ENCODE data around the gene GHR.

Gene GHR

DNA sequence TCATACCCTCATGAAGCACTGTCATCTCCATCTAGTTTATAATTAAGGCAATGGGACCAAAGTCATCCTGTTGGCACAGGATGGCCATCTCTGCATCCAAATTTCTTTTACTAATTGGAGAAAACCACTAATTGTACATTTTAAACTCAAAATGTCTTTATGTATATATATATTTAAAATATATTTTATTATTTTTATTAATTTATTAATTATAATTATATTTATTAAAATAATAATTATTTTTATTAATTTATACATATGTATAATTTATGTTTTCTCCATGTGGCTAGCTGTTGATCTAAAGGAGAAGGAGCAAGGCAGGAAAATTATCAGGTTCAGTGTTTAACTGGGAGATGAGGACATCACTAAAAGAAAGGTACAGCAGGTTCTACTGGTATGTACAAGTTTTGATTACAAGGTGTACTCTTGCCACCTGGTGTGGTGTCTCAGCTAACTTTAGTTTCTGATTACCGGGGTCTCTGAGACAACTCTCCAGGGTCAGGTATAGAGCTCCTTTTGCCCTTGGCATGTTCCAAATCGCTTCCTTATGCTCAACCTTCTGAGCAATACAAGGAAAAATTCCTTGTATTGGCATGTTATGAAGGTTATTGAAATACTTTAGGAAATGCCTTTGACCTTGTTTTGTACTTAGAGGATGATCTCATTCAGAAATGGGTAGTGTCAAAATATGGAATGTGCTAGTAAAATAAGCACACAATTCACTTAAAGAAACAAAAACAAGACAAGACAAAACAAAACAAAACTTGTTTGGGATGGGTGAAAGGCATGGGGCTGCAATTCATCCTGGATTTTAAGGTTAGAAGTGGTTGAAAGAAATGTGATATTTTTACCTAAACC, 79.6 kb downstream of the GHR start:
- no peak overlapping the region for H3K4me3 ChIP-seq (ENCODE audit: low read depth in 1 of 2, low read length in 1 of 2)
- H3K9me3 ChIP-seq, result no peaks in the 10 kb centered on the region
- no peak overlapping the region for H3K27ac ChIP-seq
- H3K27me3 ChIP-seq, result no peaks in the 10 kb centered on the region
- TF ChIP-seq, protein P1, sequence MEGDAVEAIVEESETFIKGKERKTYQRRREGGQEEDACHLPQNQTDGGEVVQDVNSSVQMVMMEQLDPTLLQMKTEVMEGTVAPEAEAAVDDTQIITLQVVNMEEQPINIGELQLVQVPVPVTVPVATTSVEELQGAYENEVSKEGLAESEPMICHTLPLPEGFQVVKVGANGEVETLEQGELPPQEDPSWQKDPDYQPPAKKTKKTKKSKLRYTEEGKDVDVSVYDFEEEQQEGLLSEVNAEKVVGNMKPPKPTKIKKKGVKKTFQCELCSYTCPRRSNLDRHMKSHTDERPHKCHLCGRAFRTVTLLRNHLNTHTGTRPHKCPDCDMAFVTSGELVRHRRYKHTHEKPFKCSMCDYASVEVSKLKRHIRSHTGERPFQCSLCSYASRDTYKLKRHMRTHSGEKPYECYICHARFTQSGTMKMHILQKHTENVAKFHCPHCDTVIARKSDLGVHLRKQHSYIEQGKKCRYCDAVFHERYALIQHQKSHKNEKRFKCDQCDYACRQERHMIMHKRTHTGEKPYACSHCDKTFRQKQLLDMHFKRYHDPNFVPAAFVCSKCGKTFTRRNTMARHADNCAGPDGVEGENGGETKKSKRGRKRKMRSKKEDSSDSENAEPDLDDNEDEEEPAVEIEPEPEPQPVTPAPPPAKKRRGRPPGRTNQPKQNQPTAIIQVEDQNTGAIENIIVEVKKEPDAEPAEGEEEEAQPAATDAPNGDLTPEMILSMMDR (IDR thresholded peaks at IDR 0.05), result no peak
- H3K36me3 ChIP-seq, result no peaks in the 10 kb centered on the region
- no peaks in the 10 kb centered on the region for H3K4me1 ChIP-seq (ENCODE audit: control insufficient read depth in 1 of 2, insufficient read depth in 1 of 2, low read depth in 1 of 2, low read length in 1 of 2)

DNA sequence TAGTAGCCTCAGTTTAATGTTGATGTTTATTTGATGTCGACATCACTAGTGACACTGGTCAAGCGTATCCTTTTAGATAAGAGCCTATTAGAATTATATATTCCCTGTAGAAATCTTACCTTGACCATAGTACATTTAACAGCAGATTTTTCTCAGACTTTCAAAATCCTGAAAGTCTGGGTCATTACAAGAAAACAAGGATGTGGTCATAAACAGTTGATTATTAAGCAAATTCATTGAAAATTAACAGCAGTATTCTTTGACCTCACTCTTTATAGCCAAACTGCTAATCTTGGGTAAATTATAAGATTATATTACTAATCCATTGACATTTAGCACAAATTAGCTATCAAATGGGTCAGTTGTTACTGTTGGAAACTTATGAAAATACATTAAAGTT, 83.4 kb downstream of the GHR start:
- no peak overlapping the region for H3K4me3 ChIP-seq (ENCODE audit: low read depth in 1 of 2, low read length in 1 of 2)
- TF ChIP-seq, protein P1 (IDR thresholded peaks at IDR 0.05), result no peak
- H3K36me3 ChIP-seq, result no peaks in the 10 kb centered on the region
- no peaks in the 10 kb centered on the region for H3K4me1 ChIP-seq (ENCODE audit: control insufficient read depth in 1 of 2, insufficient read depth in 1 of 2, low read depth in 1 of 2, low read length in 1 of 2)
- no peak overlapping the region for H3K27ac ChIP-seq
- no peaks in the 10 kb centered on the region for H3K9me3 ChIP-seq
- H3K27me3 ChIP-seq, result no peaks in the 10 kb centered on the region

DNA sequence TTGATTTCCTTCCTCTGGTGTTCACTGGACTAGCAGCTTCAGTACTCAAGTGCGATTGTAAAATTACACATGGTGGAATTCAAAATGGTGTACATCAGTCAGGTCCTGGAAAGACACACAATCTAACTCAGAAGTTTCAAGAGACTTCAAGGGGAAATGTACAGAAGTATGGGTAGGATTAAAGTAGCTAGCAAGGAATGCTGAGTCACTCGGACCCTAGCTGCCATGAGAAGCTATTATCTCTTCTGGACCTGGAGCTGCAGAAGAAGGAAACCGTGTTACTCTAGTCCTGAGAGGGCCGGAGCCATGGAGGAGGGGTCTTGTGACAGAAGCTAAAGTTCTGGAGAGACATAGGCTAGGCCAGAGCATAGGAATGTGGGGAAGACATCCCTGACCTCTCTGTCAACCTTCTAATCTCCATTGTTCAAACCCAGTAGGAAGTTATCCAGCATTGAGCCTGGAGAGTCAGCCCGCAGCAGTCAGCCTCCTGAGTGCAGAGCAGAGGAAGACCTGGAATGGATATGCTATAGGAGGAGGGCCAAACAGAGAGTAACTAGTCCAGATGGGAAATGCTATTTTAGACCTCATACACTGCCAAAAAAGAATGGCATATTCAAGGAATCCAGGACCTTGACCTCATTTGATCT, 84.3 kb downstream of the GHR start:
- H3K4me3 ChIP-seq (ENCODE audit: low read depth in 1 of 2, low read length in 1 of 2), result no peak overlapping the region
- H3K27me3 ChIP-seq, result no peaks in the 10 kb centered on the region
- H3K27ac ChIP-seq, result no peak overlapping the region
- TF ChIP-seq, protein P1 (IDR thresholded peaks at IDR 0.05), result no peak
- H3K4me1 ChIP-seq (ENCODE audit: control insufficient read depth in 1 of 2, insufficient read depth in 1 of 2, low read depth in 1 of 2, low read length in 1 of 2), result no peaks in the 10 kb centered on the region
- H3K36me3 ChIP-seq, result no peaks in the 10 kb centered on the region
- H3K9me3 ChIP-seq, result no peaks in the 10 kb centered on the region

DNA sequence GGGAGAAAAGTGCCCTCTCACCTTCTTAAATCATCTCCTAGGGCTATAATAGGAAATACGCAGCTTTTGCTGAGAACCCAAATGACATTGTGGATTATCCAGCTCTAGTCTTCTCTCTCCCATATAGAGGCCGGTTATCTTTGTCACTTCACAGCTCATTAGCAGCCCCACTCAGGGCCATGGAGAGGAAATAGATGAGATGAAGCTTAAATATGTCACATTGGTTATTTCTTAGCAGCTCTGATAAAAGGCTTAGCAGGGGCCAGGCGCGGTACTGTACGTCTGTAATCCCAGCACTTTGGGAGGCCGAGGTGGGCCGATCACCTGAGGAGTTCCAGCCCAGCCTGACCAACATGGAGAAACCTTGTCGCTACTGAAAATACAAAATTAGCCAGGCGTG, 90.0 kb downstream of the GHR start:
- H3K4me3 ChIP-seq (ENCODE audit: low read depth in 1 of 2, low read length in 1 of 2), result no peak overlapping the region
- H3K27me3 ChIP-seq, result no peaks in the 10 kb centered on the region
- H3K36me3 ChIP-seq, result no peaks in the 10 kb centered on the region
- no peak overlapping the region for H3K27ac ChIP-seq
- no peaks in the 10 kb centered on the region for H3K9me3 ChIP-seq
- no peaks in the 10 kb centered on the region for H3K4me1 ChIP-seq (ENCODE audit: control insufficient read depth in 1 of 2, insufficient read depth in 1 of 2, low read depth in 1 of 2, low read length in 1 of 2)
- TF ChIP-seq, protein P1 (IDR thresholded peaks at IDR 0.05), result no peak

DNA sequence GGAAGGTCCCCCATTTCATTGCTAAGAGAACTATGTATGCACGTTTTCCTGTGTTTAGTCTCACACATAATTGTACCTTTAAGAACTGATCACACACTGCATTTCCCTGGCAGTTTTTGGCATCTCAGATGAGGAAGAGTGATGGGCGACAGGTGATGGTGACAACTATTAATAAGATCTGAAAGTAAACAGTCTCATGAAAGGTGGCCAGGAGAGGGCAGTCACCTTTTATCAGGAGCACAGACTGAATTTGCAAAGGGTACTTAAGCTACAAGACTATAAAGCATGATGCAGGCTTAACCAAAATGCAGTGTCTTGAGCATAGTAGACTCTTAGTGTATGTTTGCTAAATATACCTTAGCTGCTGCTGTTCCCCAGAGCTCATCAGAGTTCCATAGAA, 91.5 kb downstream of the GHR start:
- H3K27me3 ChIP-seq, result no peaks in the 10 kb centered on the region
- H3K4me3 ChIP-seq (ENCODE audit: low read depth in 1 of 2, low read length in 1 of 2), result no peak overlapping the region
- H3K36me3 ChIP-seq, result no peaks in the 10 kb centered on the region
- no peaks in the 10 kb centered on the region for H3K4me1 ChIP-seq (ENCODE audit: control insufficient read depth in 1 of 2, insufficient read depth in 1 of 2, low read depth in 1 of 2, low read length in 1 of 2)
- no peaks in the 10 kb centered on the region for H3K9me3 ChIP-seq
- TF ChIP-seq, protein P1 (IDR thresholded peaks at IDR 0.05), result no peak
- H3K27ac ChIP-seq, result no peak overlapping the region
